H9 (cell line): Measurements from ENCODE around the gene ZNF608. TPM values are rescaled to one million over a fixed set of nuclear protein-coding genes. Genes with fewer than 3 reads are reported as not detected.
A peak's percentile ranks its signal among the peaks of the same experiment; 100 is the strongest.

ENCODE experiments used
- DNase-seq: peaks from one replicate; pipeline ENCODE4 v3.0.0-alpha.2; 2017
- H2AFZ ChIP-seq: one replicate; pipeline ENCODE4 v1.6.1; 2013; ENCODE audit warnings: mild to moderate bottlenecking, low read length, control low read depth, moderate library complexity
- H2AK5ac ChIP-seq: 2 replicates; pipeline ENCODE4 v1.6.1; 2013; ENCODE audit warnings: low read length, control low read depth, mixed read lengths; ENCODE audit not compliant: insufficient read length
- H2BK120ac ChIP-seq: one replicate; pipeline ENCODE4 v1.6.1; 2013; ENCODE audit warnings: low read depth, mild to moderate bottlenecking, low read length, control low read depth, inconsistent platforms; ENCODE audit not compliant: poor library complexity, severe bottlenecking
- H2BK12ac ChIP-seq: 2 replicates; pipeline ENCODE4 v1.6.1; 2013; ENCODE audit warnings: low read length, control low read depth, mixed read lengths, low read depth; ENCODE audit not compliant: insufficient read length
- H2BK15ac ChIP-seq: 2 replicates; pipeline ENCODE4 v1.6.1; 2013; ENCODE audit warnings: low read depth, low read length, control low read depth
- H2BK20ac ChIP-seq: one replicate; pipeline ENCODE4 v1.6.1; 2013; ENCODE audit warnings: low read depth, mild to moderate bottlenecking, low read length, control low read depth, inconsistent platforms; ENCODE audit not compliant: poor library complexity, severe bottlenecking
- H2BK5ac ChIP-seq: 2 replicates; pipeline ENCODE4 v1.6.1; 2013; ENCODE audit warnings: low read length, control low read depth, mixed read lengths; ENCODE audit not compliant: insufficient read length
- H3K14ac ChIP-seq: 2 replicates; pipeline ENCODE4 v1.6.1; 2013; ENCODE audit warnings: low read length, control low read depth; ENCODE audit not compliant: insufficient read depth
- H3K18ac ChIP-seq: 2 replicates; pipeline ENCODE4 v1.6.1; 2013; ENCODE audit warnings: low read depth, mild to moderate bottlenecking, mixed read lengths, low read length, control low read depth; ENCODE audit not compliant: insufficient read length
- H3K23ac ChIP-seq: 2 replicates; pipeline ENCODE4 v1.6.1; 2013; ENCODE audit warnings: low read length, control low read depth, mixed read lengths, low read depth; ENCODE audit not compliant: insufficient read length
- H3K23me2 ChIP-seq: 2 replicates; pipeline ENCODE4 v1.6.1; 2013; ENCODE audit warnings: low read depth, mild to moderate bottlenecking, mixed read lengths, low read length, control low read depth; ENCODE audit not compliant: insufficient read length, poor library complexity, severe bottlenecking
- H3K27ac ChIP-seq: 2 replicates; pipeline ENCODE4 v1.5.1; 2013; ENCODE audit warnings: low read length, control low read depth, mixed read lengths, low read depth; ENCODE audit not compliant: insufficient read length
- H3K27me3 ChIP-seq: 2 replicates; pipeline ENCODE4 v1.6.1; 2013; ENCODE audit warnings: low read length, control low read depth, inconsistent platforms; ENCODE audit not compliant: insufficient read depth
- H3K4ac ChIP-seq: 2 replicates; pipeline ENCODE4 v1.6.1; 2013; ENCODE audit warnings: low read depth, mild to moderate bottlenecking, control low read depth, inconsistent platforms, low read length, moderate library complexity
- H3K4me1 ChIP-seq: 2 replicates; pipeline ENCODE4 v1.6.1; 2013; ENCODE audit warnings: low read length, control low read depth, inconsistent platforms; ENCODE audit not compliant: insufficient read depth
- H3K4me2 ChIP-seq: 2 replicates; pipeline ENCODE4 v1.6.1; 2013; ENCODE audit warnings: low read length, control low read depth, mixed read lengths; ENCODE audit not compliant: insufficient read length, insufficient read depth
- H3K56ac ChIP-seq: 2 replicates; pipeline ENCODE4 v1.6.1; 2013; ENCODE audit warnings: low read depth, mild to moderate bottlenecking, mixed read lengths, low read length, control low read depth; ENCODE audit not compliant: insufficient read length
- H3K79me1 ChIP-seq: 2 replicates; pipeline ENCODE4 v1.6.1; 2013; ENCODE audit warnings: low read depth, mild to moderate bottlenecking, moderate library complexity, low read length, control low read depth, inconsistent platforms; ENCODE audit not compliant: insufficient read depth, poor library complexity, severe bottlenecking
- H3K79me2 ChIP-seq: 2 replicates; pipeline ENCODE4 v1.6.1; 2013; ENCODE audit warnings: low read length, control low read depth, inconsistent platforms; ENCODE audit not compliant: insufficient read depth
- H3K9ac ChIP-seq: 2 replicates; pipeline ENCODE4 v1.6.1; 2013; ENCODE audit warnings: low read length, control low read depth, mixed read lengths; ENCODE audit not compliant: insufficient read length; ENCODE audit errors: extremely low read depth
- H3K9me3 ChIP-seq: one replicate; pipeline ENCODE4 v1.6.1; 2013; ENCODE audit warnings: low read depth, low read length, inconsistent platforms; ENCODE audit not compliant: control insufficient read depth
- H3T11ph ChIP-seq: one replicate; pipeline ENCODE4 v1.6.1; 2013; ENCODE audit warnings: mild to moderate bottlenecking, low read length, control low read depth, inconsistent platforms
- H4K20me1 ChIP-seq: one replicate; pipeline ENCODE4 v1.6.1; 2013; ENCODE audit not compliant: control insufficient read depth, insufficient read length, insufficient read depth
- H4K5ac ChIP-seq: 2 replicates; pipeline ENCODE4 v1.6.1; 2013; ENCODE audit warnings: low read depth, mild to moderate bottlenecking, mixed read lengths, low read length, control low read depth; ENCODE audit not compliant: insufficient read length
- H4K8ac ChIP-seq: replicated peaks from 2 replicates; pipeline ENCODE4 v1.6.1; 2013; ENCODE audit warnings: low read length, control low read depth, mixed read lengths, low read depth; ENCODE audit not compliant: insufficient read length
- H4K91ac ChIP-seq: 2 replicates; pipeline ENCODE4 v1.6.1; 2013; ENCODE audit warnings: low read depth, mild to moderate bottlenecking, moderate library complexity, mixed read lengths, low read length, control low read depth; ENCODE audit not compliant: insufficient read length
- H3K27ac Mint-ChIP-seq, 3 experiments: 2 replicates in 2 of 3; 3 replicates in 1 of 3; pipeline ENCODE4 v1.8.0; 2020 to 2021; ENCODE audit warnings: mixed read lengths in 3 of 3, mild to moderate bottlenecking in 1 of 3, moderate library complexity in 1 of 3
- H3K27me3 Mint-ChIP-seq: 2 replicates; pipeline ENCODE4 v1.8.0; 2021; ENCODE audit warnings: low read depth, mild to moderate bottlenecking, moderate library complexity, mixed read lengths
- H3K36me3 Mint-ChIP-seq, 3 experiments: 2 replicates in 2 of 3; 3 replicates in 1 of 3; pipeline ENCODE4 v1.8.0; 2020 to 2021; ENCODE audit warnings: low read depth in 3 of 3, mixed read lengths in 3 of 3; ENCODE audit not compliant: insufficient read depth in 1 of 3
- H3K4me1 Mint-ChIP-seq, 2 experiments: 2 replicates each; pipeline ENCODE4 v1.8.0; 2020; ENCODE audit warnings: mixed read lengths in 2 of 2
- H3K4me3 Mint-ChIP-seq, 2 experiments: 2 replicates in 1 of 2; 3 replicates in 1 of 2; pipeline ENCODE4 v1.8.0; 2020 to 2021; ENCODE audit warnings: mild to moderate bottlenecking in 2 of 2, mixed read lengths in 2 of 2, moderate library complexity in 1 of 2
- H3K9me3 Mint-ChIP-seq, 2 experiments: 2 replicates in 1 of 2; 3 replicates in 1 of 2; pipeline ENCODE4 v1.8.0; 2020; ENCODE audit warnings: mild to moderate bottlenecking in 2 of 2, mixed read lengths in 2 of 2, moderate library complexity in 1 of 2
- WGBS: extraction: QIAGEN DNeasy Blood & Tissue Kit; methylation state at CpG from one replicate; pipeline ENCODE4 v1.1.7; 2013; ENCODE audit warnings: missing lambda C conversion rate, low lambda C conversion rate, mixed read lengths; ENCODE audit not compliant: insufficient read length; ENCODE audit errors: extremely low coverage; 5-methylcytosine and 5-hydroxymethylcytosine counted together
- total RNA-seq: library from RNA; stranded (reverse); gene quantifications from 2 replicates; pipeline ENCODE4 v1.2.1, GENCODE V29; 2021
- TF ChIP-seq, protein P1 (sequence below): fragments of 200-600 bp; sonication (generic); conservative IDR thresholded peaks from 3 replicates; pipeline ENCODE4 v1.8.0; 2021; ENCODE audit warnings: antibody characterized with exemption, mild to moderate bottlenecking

ZNF608 gene
- total RNA-seq, 1 experiment from 2014 or later: 67.0 TPM

GRCh38 chr5:124724357-124725039, 21.9 kb downstream of the ZNF608 start:
- no CpG with 5 or more reads among the region's 6 CpGs for WGBS
- no peak overlapping the region for H3K9ac ChIP-seq
- no peak overlapping the region for H3K27ac ChIP-seq
- Mint-ChIP-seq H3K27ac (peak overlapping the region; percentile 29 to 75 (median 59); a peak in 5 of 7 replicates), H3K4me3 (peak overlapping the region in 1 of 2 experiments; percentile 2; a peak in 1 of 5 replicates), H3K4me1 (peaks cover 64 to 71% of the 10 kb centered on the region in 2 experiments), H3K27me3 (no peaks in the 10 kb centered on the region), H3K9me3 (no peaks in the 10 kb centered on the region), H3K36me3 (peaks cover 2 to 20% (median 12%) of the 10 kb centered on the region in 3 experiments; a peak in 6 of 7 replicates)
- H3K18ac ChIP-seq: no peak overlapping the region
- H3K23ac ChIP-seq: no peak overlapping the region
- H2BK20ac ChIP-seq: no peak overlapping the region
- H4K8ac ChIP-seq: no peak overlapping the region
- no peak overlapping the region for H3T11ph ChIP-seq
- H3K56ac ChIP-seq: no peak overlapping the region
- H2BK15ac ChIP-seq: no peak overlapping the region
- DNase-seq: no peak
- H2BK5ac ChIP-seq: no peak overlapping the region
- H3K23me2 ChIP-seq: no peaks in the 10 kb centered on the region
- H2BK120ac ChIP-seq: no peak overlapping the region
- no peaks in the 10 kb centered on the region; the same call in 1 of the 2 replicates for H3K27me3 ChIP-seq
- H3K4me2 ChIP-seq: no peak overlapping the region
- TF ChIP-seq, protein P1, sequence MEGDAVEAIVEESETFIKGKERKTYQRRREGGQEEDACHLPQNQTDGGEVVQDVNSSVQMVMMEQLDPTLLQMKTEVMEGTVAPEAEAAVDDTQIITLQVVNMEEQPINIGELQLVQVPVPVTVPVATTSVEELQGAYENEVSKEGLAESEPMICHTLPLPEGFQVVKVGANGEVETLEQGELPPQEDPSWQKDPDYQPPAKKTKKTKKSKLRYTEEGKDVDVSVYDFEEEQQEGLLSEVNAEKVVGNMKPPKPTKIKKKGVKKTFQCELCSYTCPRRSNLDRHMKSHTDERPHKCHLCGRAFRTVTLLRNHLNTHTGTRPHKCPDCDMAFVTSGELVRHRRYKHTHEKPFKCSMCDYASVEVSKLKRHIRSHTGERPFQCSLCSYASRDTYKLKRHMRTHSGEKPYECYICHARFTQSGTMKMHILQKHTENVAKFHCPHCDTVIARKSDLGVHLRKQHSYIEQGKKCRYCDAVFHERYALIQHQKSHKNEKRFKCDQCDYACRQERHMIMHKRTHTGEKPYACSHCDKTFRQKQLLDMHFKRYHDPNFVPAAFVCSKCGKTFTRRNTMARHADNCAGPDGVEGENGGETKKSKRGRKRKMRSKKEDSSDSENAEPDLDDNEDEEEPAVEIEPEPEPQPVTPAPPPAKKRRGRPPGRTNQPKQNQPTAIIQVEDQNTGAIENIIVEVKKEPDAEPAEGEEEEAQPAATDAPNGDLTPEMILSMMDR: no peak
- no peak overlapping the region for H4K5ac ChIP-seq
- peaks cover 13% of the 10 kb centered on the region for H3K79me1 ChIP-seq
- H3K14ac ChIP-seq: no peak overlapping the region
- no peaks in the 10 kb centered on the region for H3K9me3 ChIP-seq
- no peak overlapping the region for H2BK12ac ChIP-seq
- H3K4me1 ChIP-seq: peaks cover 14% of the 10 kb centered on the region
- no peaks in the 10 kb centered on the region for H4K20me1 ChIP-seq
- no peak overlapping the region for H2AK5ac ChIP-seq
- H3K79me2 ChIP-seq: peaks cover 58% of the 10 kb centered on the region; the same call in 1 of the 2 replicates
- no peak overlapping the region for H4K91ac ChIP-seq
- no peak overlapping the region for H3K4ac ChIP-seq
- no peak overlapping the region for H2AFZ ChIP-seq
